HEK293 (cell line): Measurements from ENCODE around the gene KRT9.

Experiments used
- CTCF ChIA-PET: fragments of 350-600 bp; formaldehyde crosslinking; extraction: SDS; loops from one replicate; lab custom pipeline; 2021; ENCODE audit warnings: antibody characterized with exemption; lab: Yijun Ruan, JAX
- POLR2A ChIA-PET: fragments of 300-600 bp; formaldehyde crosslinking; extraction: SDS; loops from one replicate; lab custom pipeline; 2020; ENCODE audit warnings: antibody characterized with exemption, inconsistent platforms; lab: Yijun Ruan, JAX
- H3K27ac ChIP-seq: fragments of 200-500 bp; sonication (Bioruptor generic); 2 replicates; pipeline ENCODE4 v1.5.1; 2014; ENCODE audit warnings: low read depth, low read length, control low read depth, inconsistent platforms; ENCODE audit errors: extremely low read depth
- H3K36me3 ChIP-seq, 2 experiments: fragments of 200-500 bp in 1 of 2; sonication (Bioruptor generic) in 1 of 2; 1 replicate in 1 of 2; 2 replicates in 1 of 2; pipeline ENCODE4 v1.5.1; 2014 to 2017; ENCODE audit warnings: inconsistent platforms in 2 of 2, low read length in 2 of 2; ENCODE audit not compliant: control insufficient read depth in 2 of 2, insufficient read depth in 1 of 2
- H3K4me1 ChIP-seq: fragments of 200-500 bp; sonication (Bioruptor generic); 2 replicates; pipeline ENCODE4 v1.5.1; 2014; ENCODE audit warnings: mild to moderate bottlenecking, low read length, inconsistent platforms; ENCODE audit not compliant: control insufficient read depth, insufficient read depth
- H3K4me3 ChIP-seq: 2 replicates; pipeline ENCODE4 v1.5.1; 2011; ENCODE audit warnings: low read depth, mild to moderate bottlenecking, control low read depth, low read length, moderate library complexity
- H3K9me3 ChIP-seq: fragments of 200-500 bp; sonication (Bioruptor generic); 2 replicates; pipeline ENCODE4 v1.5.1; 2014; ENCODE audit warnings: low read depth, low read length, inconsistent platforms; ENCODE audit not compliant: control insufficient read depth, insufficient read depth
- GLIS2 ChIP-seq: fragments of 450-650 bp; formaldehyde crosslinking; IDR thresholded peaks from 2 replicates; pipeline ENCODE4 v1.5.1; 2016; ENCODE audit warnings: missing biosample characterization, missing genetic modification characterization
- IKZF3 ChIP-seq: fragments of 450-650 bp; IDR thresholded peaks from 2 replicates; pipeline ENCODE4 v1.5.0; 2018; ENCODE audit warnings: missing biosample characterization, mild to moderate bottlenecking, missing genetic modification characterization, moderate library complexity
- MEIS1 ChIP-seq: sonication (generic); formaldehyde crosslinking; IDR thresholded peaks from 2 replicates; pipeline ENCODE4 v1.8.1; 2022; ENCODE audit warnings: missing genetic modification reagents, mild to moderate bottlenecking, borderline replicate concordance
- PATZ1 ChIP-seq: fragments of 450-650 bp; formaldehyde crosslinking; IDR thresholded peaks from 2 replicates; pipeline ENCODE4 v1.5.1; 2016; ENCODE audit warnings: missing biosample characterization, missing genetic modification characterization
- ZBTB48 ChIP-seq: fragments of 450-650 bp; formaldehyde crosslinking; IDR thresholded peaks from 2 replicates; pipeline ENCODE4 v1.5.1; 2016; ENCODE audit warnings: missing biosample characterization, missing genetic modification characterization
- ZIC2 ChIP-seq: fragments of 450-650 bp; formaldehyde crosslinking; IDR thresholded peaks from 2 replicates; pipeline ENCODE4 v1.5.1; 2016; ENCODE audit warnings: missing biosample characterization, missing genetic modification characterization
- ZNF112 ChIP-seq: fragments of 450-650 bp; formaldehyde crosslinking; IDR thresholded peaks from 2 replicates; pipeline ENCODE4 v1.5.0; 2017; ENCODE audit warnings: missing biosample characterization, missing genetic modification characterization
- ZNF133 ChIP-seq: fragments of 450-650 bp; formaldehyde crosslinking; IDR thresholded peaks from 2 replicates; pipeline ENCODE4 v1.5.1; 2016; ENCODE audit warnings: missing biosample characterization, missing genetic modification characterization
- ZNF155 ChIP-seq: fragments of 450-650 bp; formaldehyde crosslinking; IDR thresholded peaks from 2 replicates; pipeline ENCODE4 v1.5.1; 2016; ENCODE audit warnings: missing biosample characterization, missing genetic modification characterization
- ZNF24 ChIP-seq: fragments of 450-650 bp; formaldehyde crosslinking; IDR thresholded peaks from 2 replicates; pipeline ENCODE4 v1.5.1; 2016; ENCODE audit warnings: missing biosample characterization, missing genetic modification characterization
- ZNF354C ChIP-seq: fragments of 450-650 bp; formaldehyde crosslinking; IDR thresholded peaks from 2 replicates; pipeline ENCODE4 v1.5.1; 2016; ENCODE audit warnings: missing biosample characterization, missing genetic modification characterization, low read depth, borderline replicate concordance
- ZNF362 ChIP-seq: fragments of 450-650 bp; formaldehyde crosslinking; IDR thresholded peaks from 2 replicates; pipeline ENCODE4 v1.5.1; 2016; ENCODE audit warnings: missing biosample characterization, missing genetic modification characterization
- ZNF514 ChIP-seq: fragments of 450-650 bp; formaldehyde crosslinking; IDR thresholded peaks from 2 replicates; pipeline ENCODE4 v1.5.1; 2016; ENCODE audit warnings: missing biosample characterization, missing genetic modification characterization
- ZNF621 ChIP-seq: fragments of 450-650 bp; formaldehyde crosslinking; IDR thresholded peaks from 2 replicates; pipeline ENCODE4 v1.5.1; 2017; ENCODE audit warnings: missing biosample characterization, missing genetic modification characterization
- ZSCAN23 ChIP-seq: fragments of 450-650 bp; formaldehyde crosslinking; IDR thresholded peaks from 2 replicates; pipeline ENCODE4 v1.5.1; 2016; ENCODE audit warnings: missing biosample characterization, missing genetic modification characterization
- TF ChIP-seq, protein P1 (sequence below): sonication (generic); formaldehyde crosslinking; IDR thresholded peaks from 2 replicates; pipeline ENCODE4 v1.8.1; 2022; ENCODE audit warnings: mild to moderate bottlenecking, moderate library complexity, missing genetic modification reagents
- TF ChIP-seq, protein P2 (sequence below): fragments of 450-650 bp; formaldehyde crosslinking; IDR thresholded peaks from 2 replicates; pipeline ENCODE4 v1.5.1; 2017; ENCODE audit warnings: missing biosample characterization, mild to moderate bottlenecking, missing genetic modification characterization, moderate library complexity
- TF ChIP-seq, protein P3 (sequence below): fragments of 450-650 bp; formaldehyde crosslinking; IDR thresholded peaks from 2 replicates; pipeline ENCODE4 v1.5.1; 2016; ENCODE audit warnings: missing biosample characterization, missing genetic modification characterization
- TF ChIP-seq, protein P4 (sequence below): fragments of 450-650 bp; IDR thresholded peaks from 2 replicates; pipeline ENCODE4 v1.5.1; 2018; ENCODE audit warnings: missing biosample characterization, missing genetic modification characterization
- TF ChIP-seq, protein P5 (sequence below): fragments of 450-650 bp; formaldehyde crosslinking; IDR thresholded peaks from 2 replicates; pipeline ENCODE4 v1.5.1; 2016; ENCODE audit warnings: missing biosample characterization, missing genetic modification characterization

KRT9 gene

GRCh38 chr17:41519501-41520224 is 52.2 kb downstream of the KRT9 start (continued):
- TF ChIP-seq, protein P1, sequence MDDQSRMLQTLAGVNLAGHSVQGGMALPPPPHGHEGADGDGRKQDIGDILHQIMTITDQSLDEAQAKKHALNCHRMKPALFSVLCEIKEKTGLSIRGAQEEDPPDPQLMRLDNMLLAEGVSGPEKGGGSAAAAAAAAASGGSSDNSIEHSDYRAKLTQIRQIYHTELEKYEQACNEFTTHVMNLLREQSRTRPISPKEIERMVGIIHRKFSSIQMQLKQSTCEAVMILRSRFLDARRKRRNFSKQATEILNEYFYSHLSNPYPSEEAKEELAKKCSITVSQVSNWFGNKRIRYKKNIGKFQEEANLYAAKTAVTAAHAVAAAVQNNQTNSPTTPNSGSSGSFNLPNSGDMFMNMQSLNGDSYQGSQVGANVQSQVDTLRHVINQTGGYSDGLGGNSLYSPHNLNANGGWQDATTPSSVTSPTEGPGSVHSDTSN (CRISPR knock-in tag) = peak; percentile 68; the same call in 1 of the 2 replicates
- no peak for TF ChIP-seq ZNF362 (tag by site-specific recombination)
- peak; percentile 65 for TF ChIP-seq PATZ1 (tag by site-specific recombination)
- no peak for TF ChIP-seq ZNF354C
- TF ChIP-seq MEIS1 (CRISPR knock-in tag) = peak; percentile 50; the same call in 1 of the 2 replicates
- TF ChIP-seq ZNF133 (tag by site-specific recombination) = no peak
- TF ChIP-seq ZNF514 (tag by site-specific recombination) = no peak
- no peak for TF ChIP-seq ZNF112 (tag by site-specific recombination)
- TF ChIP-seq, protein P2, sequence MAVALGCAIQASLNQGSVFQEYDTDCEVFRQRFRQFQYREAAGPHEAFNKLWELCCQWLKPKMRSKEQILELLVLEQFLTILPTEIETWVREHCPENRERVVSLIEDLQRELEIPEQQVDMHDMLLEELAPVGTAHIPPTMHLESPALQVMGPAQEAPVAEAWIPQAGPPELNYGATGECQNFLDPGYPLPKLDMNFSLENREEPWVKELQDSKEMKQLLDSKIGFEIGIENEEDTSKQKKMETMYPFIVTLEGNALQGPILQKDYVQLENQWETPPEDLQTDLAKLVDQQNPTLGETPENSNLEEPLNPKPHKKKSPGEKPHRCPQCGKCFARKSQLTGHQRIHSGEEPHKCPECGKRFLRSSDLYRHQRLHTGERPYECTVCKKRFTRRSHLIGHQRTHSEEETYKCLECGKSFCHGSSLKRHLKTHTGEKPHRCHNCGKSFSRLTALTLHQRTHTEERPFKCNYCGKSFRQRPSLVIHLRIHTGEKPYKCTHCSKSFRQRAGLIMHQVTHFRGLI (tag by site-specific recombination) = 0 out of 2 replicates have a peak, but pooled peaks have one; percentile 19
- no peak for TF ChIP-seq ZNF621
- 0 out of 2 replicates have a peak, but pooled peaks have one; percentile 17 for TF ChIP-seq GLIS2 (tag by site-specific recombination)

DNA sequence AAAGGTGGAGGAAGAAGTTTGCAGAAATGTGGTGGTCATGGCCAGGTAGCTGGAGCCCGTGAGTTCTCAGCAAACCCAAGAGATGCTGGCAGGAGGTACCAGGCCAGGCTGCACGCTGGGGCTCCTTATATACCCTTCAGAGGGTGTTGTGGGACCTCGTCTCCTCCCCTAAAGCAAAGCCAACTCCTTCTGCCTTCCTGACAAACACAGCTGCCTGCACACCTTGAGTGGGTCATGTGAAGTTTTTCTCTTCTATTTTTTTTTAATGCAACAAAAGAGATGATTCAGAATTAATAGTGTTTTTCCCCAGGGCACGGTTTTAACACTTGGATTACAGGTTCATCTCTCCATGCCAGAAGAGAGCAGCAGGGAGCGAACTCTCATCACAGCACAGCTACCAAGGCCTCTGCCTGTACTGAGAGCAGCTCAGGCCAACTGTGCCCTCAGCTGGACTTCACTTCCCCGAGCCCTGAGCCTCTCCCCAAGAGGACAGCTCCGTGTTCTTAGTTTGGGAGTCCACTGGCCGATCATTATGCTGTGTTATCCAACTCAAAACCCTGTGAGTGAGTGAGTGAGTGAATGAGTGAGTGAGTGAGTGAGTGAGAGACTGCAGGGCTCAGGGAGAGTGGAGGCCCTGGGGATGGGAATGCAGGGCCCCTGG is 52.9 kb downstream of the KRT9 start, which contains the start of gene KRT15:
Gene KRT15, minus strand, starts transcription at position 102 of the 661 bp plus-strand sequence. Its CDS starts 63 bp downstream, at position 39.
- Histone ChIP-seq H3K27ac (peak within 1 kb of the TSS; percentile 59), H3K9me3 (no peaks in the 10 kb centered on the region), H3K36me3 (peaks cover 0 to 4% of the 10 kb centered on the region in 2 experiments; a peak in 1 of 3 replicates), H3K4me1 (peaks cover 23% of the 10 kb centered on the region), H3K4me3 (no peak within 1 kb of the TSS)
- POLR2A ChIA-PET = interaction anchor here (0.6 to 1.3 kb wide), 3 partner anchors 9 to 169 kb away, joined by 3 to 4 read pairs (median 3); partner anchors contain the start of gene KRT19
- CTCF ChIA-PET = interaction anchor here (0.7 to 1.9 kb wide), 6 partner anchors 30 to 397 kb away, joined by 3 to 14 read pairs (median 4); no protein-coding TSS in a partner anchor
- TF ChIP-seq ZBTB48 (tag by site-specific recombination) = peak; percentile 91
- TF ChIP-seq ZNF155 = no peak
- no peak for TF ChIP-seq ZSCAN23 (tag by site-specific recombination)
- TF ChIP-seq, protein P3, sequence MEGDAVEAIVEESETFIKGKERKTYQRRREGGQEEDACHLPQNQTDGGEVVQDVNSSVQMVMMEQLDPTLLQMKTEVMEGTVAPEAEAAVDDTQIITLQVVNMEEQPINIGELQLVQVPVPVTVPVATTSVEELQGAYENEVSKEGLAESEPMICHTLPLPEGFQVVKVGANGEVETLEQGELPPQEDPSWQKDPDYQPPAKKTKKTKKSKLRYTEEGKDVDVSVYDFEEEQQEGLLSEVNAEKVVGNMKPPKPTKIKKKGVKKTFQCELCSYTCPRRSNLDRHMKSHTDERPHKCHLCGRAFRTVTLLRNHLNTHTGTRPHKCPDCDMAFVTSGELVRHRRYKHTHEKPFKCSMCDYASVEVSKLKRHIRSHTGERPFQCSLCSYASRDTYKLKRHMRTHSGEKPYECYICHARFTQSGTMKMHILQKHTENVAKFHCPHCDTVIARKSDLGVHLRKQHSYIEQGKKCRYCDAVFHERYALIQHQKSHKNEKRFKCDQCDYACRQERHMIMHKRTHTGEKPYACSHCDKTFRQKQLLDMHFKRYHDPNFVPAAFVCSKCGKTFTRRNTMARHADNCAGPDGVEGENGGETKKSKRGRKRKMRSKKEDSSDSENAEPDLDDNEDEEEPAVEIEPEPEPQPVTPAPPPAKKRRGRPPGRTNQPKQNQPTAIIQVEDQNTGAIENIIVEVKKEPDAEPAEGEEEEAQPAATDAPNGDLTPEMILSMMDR (tag by site-specific recombination) = 0 out of 2 replicates have a peak, but pooled peaks have one; percentile 9
- TF ChIP-seq ZNF24 (tag by site-specific recombination) = 0 out of 2 replicates have a peak, but pooled peaks have one; percentile 72
- TF ChIP-seq, protein P4, sequence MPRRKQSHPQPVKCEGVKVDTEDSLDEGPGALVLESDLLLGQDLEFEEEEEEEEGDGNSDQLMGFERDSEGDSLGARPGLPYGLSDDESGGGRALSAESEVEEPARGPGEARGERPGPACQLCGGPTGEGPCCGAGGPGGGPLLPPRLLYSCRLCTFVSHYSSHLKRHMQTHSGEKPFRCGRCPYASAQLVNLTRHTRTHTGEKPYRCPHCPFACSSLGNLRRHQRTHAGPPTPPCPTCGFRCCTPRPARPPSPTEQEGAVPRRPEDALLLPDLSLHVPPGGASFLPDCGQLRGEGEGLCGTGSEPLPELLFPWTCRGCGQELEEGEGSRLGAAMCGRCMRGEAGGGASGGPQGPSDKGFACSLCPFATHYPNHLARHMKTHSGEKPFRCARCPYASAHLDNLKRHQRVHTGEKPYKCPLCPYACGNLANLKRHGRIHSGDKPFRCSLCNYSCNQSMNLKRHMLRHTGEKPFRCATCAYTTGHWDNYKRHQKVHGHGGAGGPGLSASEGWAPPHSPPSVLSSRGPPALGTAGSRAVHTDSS (tag by site-specific recombination) = no peak
- 0 out of 2 replicates have a peak, but pooled peaks have one; percentile 6 for TF ChIP-seq IKZF3
- TF ChIP-seq, protein P5, sequence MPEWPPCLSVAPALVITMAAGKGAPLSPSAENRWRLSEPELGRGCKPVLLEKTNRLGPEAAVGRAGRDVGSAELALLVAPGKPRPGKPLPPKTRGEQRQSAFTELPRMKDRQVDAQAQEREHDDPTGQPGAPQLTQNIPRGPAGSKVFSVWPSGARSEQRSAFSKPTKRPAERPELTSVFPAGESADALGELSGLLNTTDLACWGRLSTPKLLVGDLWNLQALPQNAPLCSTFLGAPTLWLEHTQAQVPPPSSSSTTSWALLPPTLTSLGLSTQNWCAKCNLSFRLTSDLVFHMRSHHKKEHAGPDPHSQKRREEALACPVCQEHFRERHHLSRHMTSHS = no peak
- peak; percentile 84 for TF ChIP-seq ZIC2 (tag by site-specific recombination)
